HG02571 (cell line): Measurements from ENCODE around the gene ATP6V1B1.

Experiments used
- ATAC-seq: cut with Tn5 transposase; IDR thresholded peaks from one replicate; pipeline ENCODE4 v1.9.1; 2021; ENCODE audit warnings: mild to moderate bottlenecking, moderate library complexity; ENCODE audit not compliant: unreplicated experiment

Gene ATP6V1B1

GRCh38 chr2:70943205-70943871 lies 7.6 kb downstream of the ATP6V1B1 start:
- ATAC-seq: no peak

- ATAC-seq: no peak
Measured at GRCh38 chr2:70944111-70944690, 8.5 kb downstream of the ATP6V1B1 start.

GRCh38 chr2:70946832-70947442 lies 11.2 kb downstream of the ATP6V1B1 start:
- ATAC-seq: no peak

- ATAC-seq: no peak
Measured at GRCh38 chr2:70947556-70948184, 12.0 kb downstream of the ATP6V1B1 start.

- peak; percentile 92 for ATAC-seq
Measured at GRCh38 chr2:70948337-70949003, 12.8 kb downstream of the ATP6V1B1 start.

- ATAC-seq: no peak
Measured at GRCh38 chr2:70949086-70949485, 13.4 kb downstream of the ATP6V1B1 start.

GRCh38 chr2:70954886-70955285 lies 19.2 kb downstream of the ATP6V1B1 start:
- no peak for ATAC-seq

- ATAC-seq: no peak
Measured at GRCh38 chr2:70956141-70956540, 20.4 kb downstream of the ATP6V1B1 start.

- ATAC-seq: no peak
Measured at GRCh38 chr2:70957798-70958197, 22.1 kb downstream of the ATP6V1B1 start.

- ATAC-seq: no peak
Measured at GRCh38 chr2:70958759-70959158, 23.1 kb downstream of the ATP6V1B1 start.

- no peak for ATAC-seq
Measured at GRCh38 chr2:70959271-70959761, 23.6 kb downstream of the ATP6V1B1 start.

- no peak for ATAC-seq
Measured at GRCh38 chr2:70959851-70960832, 24.4 kb downstream of the ATP6V1B1 start.

- no peak for ATAC-seq
Measured at GRCh38 chr2:70960833-70961647, 25.3 kb downstream of the ATP6V1B1 start.

- no peak for ATAC-seq
Measured at GRCh38 chr2:70961648-70961994, 25.9 kb downstream of the ATP6V1B1 start.

GRCh38 chr2:70962211-70962884 lies 26.6 kb downstream of the ATP6V1B1 start:
- no peak for ATAC-seq

GRCh38 chr2:70962885-70963878 lies 27.5 kb downstream of the ATP6V1B1 start:
- no peak for ATAC-seq

GRCh38 chr2:70964133-70964532 lies 28.4 kb downstream of the ATP6V1B1 start:
- ATAC-seq: no peak
